MM.1S (cell line): ENCODE measurements around the gene UNC93A.
"Not testable (repeated sequence)": the region's sequence is repeated elsewhere in the genome, so short reads cannot be mapped to it uniquely, and the experiment has no call there.

Experiments
- DNase-seq: peaks from one replicate; pipeline ENCODE4 v3.0.0-alpha.2; 2015
- H2AFZ ChIP-seq: fragments of 300-600 bp; sonication (generic); 2 replicates; pipeline ENCODE4 v1.6.0; 2016; ENCODE audit warnings: antibody characterized with exemption, low read length
- H3F3A ChIP-seq: fragments of 300-600 bp; sonication (generic); 2 replicates; pipeline ENCODE4 v1.6.1; 2016; ENCODE audit warnings: mild to moderate bottlenecking, antibody characterized with exemption, low read length, moderate library complexity, mixed read lengths; ENCODE audit not compliant: insufficient read depth
- H3K27ac ChIP-seq: fragments of 300-600 bp; sonication (generic); 2 replicates; pipeline ENCODE4 v1.5.1; 2016; ENCODE audit warnings: mild to moderate bottlenecking, low read length
- H3K27me3 ChIP-seq: fragments of 300-600 bp; sonication (generic); replicated peaks from 2 replicates; pipeline ENCODE4 v1.6.0; 2016; ENCODE audit warnings: low read length; ENCODE audit not compliant: insufficient read depth
- H3K36me3 ChIP-seq: fragments of 300-600 bp; sonication (generic); replicated peaks from 2 replicates; pipeline ENCODE4 v1.6.1; 2016; ENCODE audit warnings: mild to moderate bottlenecking, low read length, mixed read lengths; ENCODE audit not compliant: insufficient read depth
- H3K4me1 ChIP-seq: fragments of 300-600 bp; sonication (generic); 2 replicates; pipeline ENCODE4 v1.6.1; 2016; ENCODE audit warnings: low read length, mixed read lengths
- H3K4me2 ChIP-seq: fragments of 300-600 bp; sonication (generic); 2 replicates; pipeline ENCODE4 v1.6.0; 2016; ENCODE audit warnings: low read depth, low read length
- H3K4me3 ChIP-seq: fragments of 300-600 bp; sonication (generic); 2 replicates; pipeline ENCODE4 v1.5.1; 2016; ENCODE audit warnings: low read length, mixed read lengths
- H3K79me2 ChIP-seq: fragments of 300-600 bp; sonication (generic); 2 replicates; pipeline ENCODE4 v1.6.1; 2016; ENCODE audit warnings: mixed run types, low read length, mixed read lengths
- H3K9ac ChIP-seq: fragments of 300-600 bp; sonication (generic); 2 replicates; pipeline ENCODE4 v1.6.1; 2016; ENCODE audit warnings: low read length, mixed read lengths
- H3K9me2 ChIP-seq: fragments of 300-600 bp; sonication (generic); replicated peaks from 2 replicates; pipeline ENCODE4 v1.6.1; 2016; ENCODE audit warnings: mild to moderate bottlenecking, low read length, mixed read lengths; ENCODE audit not compliant: insufficient read depth
- H3K9me3 ChIP-seq: fragments of 300-600 bp; sonication (generic); replicated peaks from 2 replicates; pipeline ENCODE4 v1.6.1; 2016; ENCODE audit warnings: mild to moderate bottlenecking, low read length, mixed read lengths; ENCODE audit not compliant: insufficient read depth
- H4K20me1 ChIP-seq: fragments of 300-600 bp; sonication (generic); 2 replicates; pipeline ENCODE4 v1.6.1; 2016; ENCODE audit warnings: mild to moderate bottlenecking, low read length, moderate library complexity, mixed read lengths; ENCODE audit not compliant: insufficient read depth
- EZH2 ChIP-seq: fragments of 300-600 bp; sonication (generic); optimal IDR thresholded peaks from 2 replicates; pipeline ENCODE3; 2017; ENCODE audit warnings: low read depth, mild to moderate bottlenecking, antibody characterized with exemption, low read length, mixed read lengths
- EZH2phosphoT487 ChIP-seq: fragments of 300-600 bp; sonication (generic); IDR thresholded peaks from 2 replicates; pipeline ENCODE4 v1.6.1; 2018; ENCODE audit warnings: antibody characterized with exemption, low read length
- TF ChIP-seq, protein P1 (sequence below): fragments of 300-600 bp; sonication (generic); IDR thresholded peaks from 2 replicates; pipeline ENCODE4 v1.5.1; 2016; ENCODE audit warnings: antibody characterized with exemption, low read length, mixed read lengths

Gene UNC93A

DNA sequence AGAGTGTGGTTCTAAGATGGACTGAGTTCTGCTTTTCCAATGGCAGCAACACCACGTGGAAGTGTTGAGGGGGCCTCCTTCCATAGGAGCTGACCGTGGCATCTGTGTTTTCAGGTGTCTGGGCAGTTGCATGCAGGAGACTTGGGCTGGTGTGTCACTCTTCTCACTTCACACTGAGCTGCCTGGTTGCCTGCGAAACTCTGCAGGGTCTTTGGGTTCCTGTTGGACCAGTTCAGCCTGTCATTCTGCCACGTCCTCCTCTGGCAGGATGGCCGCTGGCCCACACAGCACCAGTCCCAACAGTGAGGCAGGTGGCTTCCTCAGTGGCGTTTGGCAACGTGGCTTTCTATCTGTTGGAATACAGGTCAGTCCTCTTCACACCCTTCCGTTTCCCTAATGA is 16.1 kb upstream of the UNC93A start:
- no peaks in the 10 kb centered on the region for H3K9me2 ChIP-seq
- H3K4me2 ChIP-seq: no peak overlapping the region
- H2AFZ ChIP-seq: no peak overlapping the region
- H3K9me3 ChIP-seq: no peaks in the 10 kb centered on the region
- no peak overlapping the region for H3K4me3 ChIP-seq
- no peaks in the 10 kb centered on the region for H3K4me1 ChIP-seq
- DNase-seq: no peak
- no peak for TF ChIP-seq EZH2phosphoT487
- TF ChIP-seq, protein P1, sequence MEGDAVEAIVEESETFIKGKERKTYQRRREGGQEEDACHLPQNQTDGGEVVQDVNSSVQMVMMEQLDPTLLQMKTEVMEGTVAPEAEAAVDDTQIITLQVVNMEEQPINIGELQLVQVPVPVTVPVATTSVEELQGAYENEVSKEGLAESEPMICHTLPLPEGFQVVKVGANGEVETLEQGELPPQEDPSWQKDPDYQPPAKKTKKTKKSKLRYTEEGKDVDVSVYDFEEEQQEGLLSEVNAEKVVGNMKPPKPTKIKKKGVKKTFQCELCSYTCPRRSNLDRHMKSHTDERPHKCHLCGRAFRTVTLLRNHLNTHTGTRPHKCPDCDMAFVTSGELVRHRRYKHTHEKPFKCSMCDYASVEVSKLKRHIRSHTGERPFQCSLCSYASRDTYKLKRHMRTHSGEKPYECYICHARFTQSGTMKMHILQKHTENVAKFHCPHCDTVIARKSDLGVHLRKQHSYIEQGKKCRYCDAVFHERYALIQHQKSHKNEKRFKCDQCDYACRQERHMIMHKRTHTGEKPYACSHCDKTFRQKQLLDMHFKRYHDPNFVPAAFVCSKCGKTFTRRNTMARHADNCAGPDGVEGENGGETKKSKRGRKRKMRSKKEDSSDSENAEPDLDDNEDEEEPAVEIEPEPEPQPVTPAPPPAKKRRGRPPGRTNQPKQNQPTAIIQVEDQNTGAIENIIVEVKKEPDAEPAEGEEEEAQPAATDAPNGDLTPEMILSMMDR: no peak
- TF ChIP-seq EZH2: no peak
- H3K27ac ChIP-seq: no peak overlapping the region
- H3K79me2 ChIP-seq: no peaks in the 10 kb centered on the region
- H4K20me1 ChIP-seq: no peaks in the 10 kb centered on the region
- no peak overlapping the region for H3K9ac ChIP-seq
- no peaks in the 10 kb centered on the region for H3F3A ChIP-seq
- no peaks in the 10 kb centered on the region for H3K27me3 ChIP-seq
- H3K36me3 ChIP-seq: no peaks in the 10 kb centered on the region

DNA sequence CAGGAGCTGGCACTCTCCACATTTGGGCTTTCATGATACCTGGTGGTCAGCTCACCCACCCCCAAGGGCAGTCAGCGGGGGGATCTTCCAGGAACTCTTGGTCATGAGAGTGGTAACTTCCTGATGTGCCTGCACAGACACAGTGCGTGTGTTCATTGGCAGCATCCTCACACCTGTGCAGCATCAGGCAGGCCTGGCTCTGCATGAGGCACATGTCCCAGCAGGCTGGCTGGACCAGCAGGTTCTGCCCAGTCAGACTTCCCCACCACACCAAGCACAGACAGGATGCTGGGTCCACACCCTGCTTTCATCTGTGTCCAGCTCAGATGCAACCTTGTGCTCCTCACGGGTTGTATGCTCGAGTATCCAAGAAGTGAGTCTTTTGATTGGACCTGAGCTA is 15.7 kb upstream of the UNC93A start:
- Histone ChIP-seq H3K4me3 (no peak overlapping the region), H2AFZ (no peak overlapping the region), H3K27ac (no peak overlapping the region), H3K27me3 (no peaks in the 10 kb centered on the region), H3K4me2 (no peak overlapping the region), H3F3A (no peaks in the 10 kb centered on the region), H3K9ac (no peak overlapping the region), H3K4me1 (no peaks in the 10 kb centered on the region), H3K79me2 (no peaks in the 10 kb centered on the region), H4K20me1 (no peaks in the 10 kb centered on the region), H3K9me3 (no peaks in the 10 kb centered on the region), H3K36me3 (no peaks in the 10 kb centered on the region), H3K9me2 (no peaks in the 10 kb centered on the region)
- no peak for DNase-seq
- TF ChIP-seq EZH2phosphoT487 (no peak), EZH2 (no peak)
- TF ChIP-seq, protein P1: no peak

GRCh38 chr6:167276772-167277533 is 14.2 kb upstream of the UNC93A start:
- Histone ChIP-seq H3K4me3 (no peak overlapping the region), H3K9me3 (no peaks in the 10 kb centered on the region), H3K9ac (no peak overlapping the region), H4K20me1 (no peaks in the 10 kb centered on the region), H3K36me3 (no peaks in the 10 kb centered on the region), H3K4me1 (no peaks in the 10 kb centered on the region), H3K27me3 (no peaks in the 10 kb centered on the region), H3K4me2 (no peak overlapping the region), H2AFZ (no peak overlapping the region), H3F3A (no peaks in the 10 kb centered on the region), H3K79me2 (no peaks in the 10 kb centered on the region), H3K27ac (no peak overlapping the region), H3K9me2 (no peaks in the 10 kb centered on the region)
- TF ChIP-seq, protein P1: no peak
- TF ChIP-seq EZH2phosphoT487 (no peak), EZH2 (no peak)
- no peak for DNase-seq

DNA sequence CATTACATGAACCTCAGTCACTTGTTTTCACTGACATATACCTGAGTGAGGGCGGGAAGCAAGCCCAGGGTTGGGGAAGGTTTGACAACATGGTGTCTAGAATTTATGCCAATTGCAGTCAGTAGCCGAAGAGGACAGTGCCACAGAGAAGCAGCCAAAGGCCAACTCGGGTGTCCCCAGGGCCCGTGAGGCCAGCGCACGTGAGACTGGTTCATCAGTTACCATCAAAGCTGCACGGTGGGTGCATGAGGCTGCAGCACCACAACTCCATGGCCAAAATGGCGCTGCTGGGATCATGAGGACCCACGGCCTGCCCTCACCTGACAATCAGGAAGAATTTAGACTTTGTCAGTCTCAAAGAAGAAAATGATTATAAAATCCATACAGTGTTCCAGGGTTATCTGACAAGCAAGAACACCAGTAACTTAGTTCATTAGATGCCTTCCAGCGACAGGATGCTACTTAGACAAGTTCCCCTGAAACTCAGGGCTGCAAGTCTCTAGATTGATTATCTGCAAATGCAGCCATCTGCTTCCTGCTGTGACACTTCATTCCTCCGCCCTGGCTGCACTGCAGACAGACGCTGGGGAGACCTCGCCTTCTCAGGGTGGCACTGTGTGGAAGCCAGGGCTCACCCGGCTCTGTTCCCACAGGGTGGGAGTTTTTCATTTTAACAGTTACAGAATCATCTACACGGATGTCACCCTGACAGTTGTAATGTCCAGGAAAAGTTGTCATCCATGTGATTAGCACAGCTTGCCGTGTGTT is 12.8 kb upstream of the UNC93A start:
- not testable (repeated sequence) for DNase-seq, H4K20me1 ChIP-seq

More for the DNA sequence above, 12.8 kb upstream of the UNC93A start:
- not testable (repeated sequence) for H3K27ac ChIP-seq, H3K4me2 ChIP-seq, H3K4me3 ChIP-seq, H3K79me2 ChIP-seq, H3K27me3 ChIP-seq, H3K4me1 ChIP-seq, H3K9me3 ChIP-seq, H3K36me3 ChIP-seq, H3K9me2 ChIP-seq, H2AFZ ChIP-seq, H3K9ac ChIP-seq, H3F3A ChIP-seq
